IMR-90 (cell line): ENCODE data around the gene NKX6-2. TPM values are rescaled to one million over a fixed set of nuclear protein-coding genes. Genes with fewer than 3 reads are reported as not detected.

Experiments used
- ATAC-seq: fragments of 200-7000 bp; cut with Tn5 transposase; 2 replicates; pipeline ENCODE4 v1.9.1; 2020; ENCODE audit warnings: low read depth, mild to moderate bottlenecking, moderate library complexity
- BruUV-seq: library from RNA; stranded (reverse); fragments of 400-500 nt; replicated peaks from 2 replicates; lab custom pipeline; 2021; lab: Mats Ljungman, UMichigan
- CTCF ChIA-PET: fragments of 300-600 bp; formaldehyde crosslinking; extraction: SDS; loops from one replicate; lab custom pipeline; 2021; ENCODE audit warnings: antibody characterized with exemption; lab: Yijun Ruan, JAX
- POLR2A ChIA-PET: fragments of 300-600 bp; sonication (Branson Sonifier 250); formaldehyde crosslinking; loops from one replicate; lab custom pipeline; 2022; ENCODE audit warnings: antibody characterized with exemption; ENCODE audit not compliant: unreplicated experiment; lab: Charles Lee
- DNase-seq: peaks from one replicate; pipeline ENCODE4 v3.0.0; 2013
- H2AFZ ChIP-seq: replicated peaks from 2 replicates; pipeline ENCODE3; 2013; ENCODE audit warnings: low read length, mild to moderate bottlenecking; ENCODE audit not compliant: poor library complexity
- H2AK5ac ChIP-seq: 2 replicates; pipeline ENCODE4 v1.6.1; 2013; ENCODE audit warnings: low read depth, low read length, inconsistent platforms
- H2AK9ac ChIP-seq: replicated peaks from 2 replicates; pipeline ENCODE3; 2013; ENCODE audit warnings: mild to moderate bottlenecking, low read depth, low read length, moderate library complexity; ENCODE audit not compliant: poor library complexity
- H2BK120ac ChIP-seq: 2 replicates; pipeline ENCODE4 v1.6.1; 2013; ENCODE audit warnings: low read depth, low read length, inconsistent platforms
- H2BK15ac ChIP-seq: 3 replicates; pipeline ENCODE4 v1.6.1; 2013; ENCODE audit warnings: low read depth, low read length, inconsistent platforms
- H2BK20ac ChIP-seq: 2 replicates; pipeline ENCODE4 v1.6.1; 2013; ENCODE audit warnings: low read depth, mild to moderate bottlenecking, inconsistent platforms, low read length, moderate library complexity
- H2BK5ac ChIP-seq: 2 replicates; pipeline ENCODE4 v1.6.1; 2013; ENCODE audit warnings: mild to moderate bottlenecking, low read depth, low read length, inconsistent platforms; ENCODE audit not compliant: poor library complexity, severe bottlenecking
- H3K14ac ChIP-seq: replicated peaks from 2 replicates; pipeline ENCODE4 v1.6.1; 2013; ENCODE audit warnings: low read depth, low read length, inconsistent platforms
- H3K18ac ChIP-seq: 2 replicates; pipeline ENCODE4 v1.6.1; 2013; ENCODE audit warnings: low read depth, low read length, control low read depth
- H3K23ac ChIP-seq: 2 replicates; pipeline ENCODE4 v1.6.1; 2013; ENCODE audit warnings: low read depth, low read length, inconsistent platforms
- H3K27ac ChIP-seq: 2 replicates; pipeline ENCODE4 v1.5.1; 2013; ENCODE audit warnings: mild to moderate bottlenecking, control low read depth, low read length; ENCODE audit not compliant: insufficient read depth
- H3K27me3 ChIP-seq: 2 replicates; pipeline ENCODE4 v1.6.1; 2013; ENCODE audit warnings: low read length; ENCODE audit not compliant: control insufficient read depth, insufficient read depth
- H3K36me3 ChIP-seq: 2 replicates; pipeline ENCODE4 v1.6.1; 2013; ENCODE audit warnings: low read length, mixed read lengths; ENCODE audit not compliant: control insufficient read depth, insufficient read depth
- H3K4ac ChIP-seq: 2 replicates; pipeline ENCODE4 v1.6.1; 2013; ENCODE audit warnings: low read depth, low read length, inconsistent platforms
- H3K4me1 ChIP-seq: 2 replicates; pipeline ENCODE4 v1.6.1; 2013; ENCODE audit warnings: low read length, mixed read lengths; ENCODE audit not compliant: control insufficient read depth, insufficient read depth
- H3K4me2 ChIP-seq: 2 replicates; pipeline ENCODE4 v1.6.1; 2013; ENCODE audit warnings: low read depth, mild to moderate bottlenecking, control low read depth, low read length, moderate library complexity
- H3K4me3 ChIP-seq: 2 replicates; pipeline ENCODE4 v1.5.1; 2013; ENCODE audit warnings: low read depth, mild to moderate bottlenecking, control low read depth, low read length, moderate library complexity; ENCODE audit not compliant: insufficient read depth
- H3K56ac ChIP-seq: 2 replicates; pipeline ENCODE4 v1.6.1; 2013; ENCODE audit warnings: low read length, inconsistent platforms; ENCODE audit not compliant: insufficient read depth; ENCODE audit errors: extremely low read depth
- H3K79me1 ChIP-seq, 2 experiments: 2 replicates each; pipeline ENCODE4 v1.6.1; 2013; ENCODE audit warnings: low read length in 2 of 2, inconsistent platforms in 1 of 2, low read depth in 1 of 2
- H3K9ac ChIP-seq: 2 replicates; pipeline ENCODE4 v1.6.1; 2013; ENCODE audit warnings: low read depth, low read length, control low read depth
- H3K9me1 ChIP-seq: 2 replicates; pipeline ENCODE4 v1.6.1; 2013; ENCODE audit warnings: low read length, inconsistent platforms; ENCODE audit not compliant: insufficient read depth
- H3K9me3 ChIP-seq: 2 replicates; pipeline ENCODE4 v1.6.1; 2013; ENCODE audit warnings: low read length; ENCODE audit not compliant: control insufficient read depth, insufficient read depth
- H4K20me1 ChIP-seq: 2 replicates; pipeline ENCODE4 v1.6.1; 2013; ENCODE audit warnings: low read length, inconsistent platforms; ENCODE audit not compliant: insufficient read depth
- H4K5ac ChIP-seq: 2 replicates; pipeline ENCODE4 v1.6.1; 2013; ENCODE audit warnings: mild to moderate bottlenecking, low read depth, low read length, control low read depth
- H4K8ac ChIP-seq, 2 experiments: 2 replicates each; pipeline ENCODE4 v1.6.1; 2013; ENCODE audit warnings: low read depth in 2 of 2, low read length in 2 of 2, control low read depth in 1 of 2, inconsistent platforms in 1 of 2
- H4K91ac ChIP-seq: 2 replicates; pipeline ENCODE4 v1.6.1; 2013; ENCODE audit warnings: low read depth, low read length, inconsistent platforms; ENCODE audit not compliant: insufficient read depth
- CEBPB ChIP-seq: IDR thresholded peaks from 2 replicates; pipeline ENCODE4 v1.6.1; 2012; ENCODE audit warnings: low read depth, low read length, improper control_type of control experiment
- FOS ChIP-seq: fragments of 150-350 bp; IDR thresholded peaks from 2 replicates; pipeline ENCODE4 v1.6.1; 2016; ENCODE audit warnings: low read depth, low read length
- MAFK ChIP-seq: IDR thresholded peaks from 2 replicates; pipeline ENCODE4 v1.6.1; 2012; ENCODE audit warnings: low read depth, low read length, improper control_type of control experiment
- MXI1 ChIP-seq: IDR thresholded peaks from 2 replicates; pipeline ENCODE4 v1.6.1; 2012; ENCODE audit warnings: low read depth, mild to moderate bottlenecking, low read length, moderate library complexity, borderline replicate concordance
- RCOR1 ChIP-seq: IDR thresholded peaks from 2 replicates; pipeline ENCODE4 v1.6.1; 2012; ENCODE audit warnings: mild to moderate bottlenecking, low read length, improper control_type of control experiment; ENCODE audit not compliant: insufficient replicate concordance
- RFX5 ChIP-seq: IDR thresholded peaks from 2 replicates; pipeline ENCODE4 v1.8.0; 2012; ENCODE audit warnings: low read depth, mild to moderate bottlenecking, low read length, moderate library complexity
- SMC3 ChIP-seq: fragments of 150-350 bp; IDR thresholded peaks from 2 replicates; pipeline ENCODE4 v1.6.1; 2016; ENCODE audit warnings: low read depth, mild to moderate bottlenecking, antibody characterized with exemption, low read length, moderate library complexity
- USF2 ChIP-seq: fragments of 150-350 bp; IDR thresholded peaks from 2 replicates; pipeline ENCODE4 v1.6.1; 2017; ENCODE audit warnings: mild to moderate bottlenecking, antibody characterized with exemption, low read length, low read depth
- WGBS, 2 experiments: methylation state at CpG; one replicate each; pipeline versions ENCODE4 v1.1.5 to v1.1.7; 2013; ENCODE audit warnings: missing lambda C conversion rate in 2 of 2; ENCODE audit not compliant: insufficient read length in 1 of 2; ENCODE audit errors: extremely low coverage in 2 of 2; 5-methylcytosine and 5-hydroxymethylcytosine counted together
- dilution Hi-C: fragments of 300-500 bp; cut with HindIII; formaldehyde crosslinking; loops from one replicate; pipeline ENCODE4 v1.14.3; 2018; ENCODE audit warnings: low sequenced_read_pairs; ENCODE audit not compliant: unreplicated experiment
- in situ Hi-C: fragments of 300-500 bp; cut with MboI; formaldehyde crosslinking; loops from 3 replicates; pipeline ENCODE4 v1.14.3; 2019; ENCODE audit warnings: low sequenced_read_pairs, inconsistent platforms, mixed read lengths
- intact Hi-C: fragments of 100-400 bp; cut with micrococcal nuclease; formaldehyde crosslinking; loops from 2 replicates; pipeline ENCODE4 v1.10.0; 2022
- polyA plus RNA-seq, 3 experiments: library from polyadenylated mRNA; depleted of rRNA; stranded (reverse); fragments of >200 nt; gene quantifications; 2 replicates each; pipeline ENCODE4 v1.2.3, GENCODE V29; 2012; ENCODE audit warnings: low replicate concordance in 1 of 3
- total RNA-seq: library from RNA; depleted of rRNA; stranded (reverse); fragments of >200 nt; gene quantifications from 2 replicates; pipeline ENCODE4 v1.2.3, GENCODE V29; 2012

NKX6-2 gene
- total and polyA plus RNA-seq, 2 of the 4 experiments (the other 2 are of a cell fraction), result not detected

- H4K5ac ChIP-seq, result no peak overlapping the region
- H2BK5ac ChIP-seq, result no peak overlapping the region
These were observed 24.4 kb downstream of the NKX6-2 start for GRCh38 chr10:132761395-132762060.

More at GRCh38 chr10:132761395-132762060, 24.4 kb downstream of the NKX6-2 start:
- Histone ChIP-seq H3K56ac (no peak overlapping the region), H2BK15ac (no peak overlapping the region), H3K14ac (no peak overlapping the region), H2BK20ac (no peak overlapping the region), H4K20me1 (no peaks in the 10 kb centered on the region), H3K4me1 (no peaks in the 10 kb centered on the region), H3K18ac (no peak overlapping the region), H3K4me3 (no peak overlapping the region), H4K8ac (no peak overlapping the region), H3K9ac (no peak overlapping the region), H2BK120ac (no peak overlapping the region), H3K4me2 (no peak overlapping the region), H3K4ac (no peak overlapping the region), H2AK5ac (no peak overlapping the region), H3K79me1 (no peaks in the 10 kb centered on the region), H2AK9ac (no peak overlapping the region), H3K27ac (no peak overlapping the region), H3K27me3 (no peaks in the 10 kb centered on the region), H3K9me3 (no peaks in the 10 kb centered on the region), H3K23ac (no peak overlapping the region), H3K9me1 (peaks cover 6% of the 10 kb centered on the region), H4K91ac (no peak overlapping the region), H3K36me3 (peaks cover 1% of the 10 kb centered on the region), H2AFZ (no peak overlapping the region)
- in situ Hi-C loops, result no loop called here
- ChIA-PET CTCF (no interaction called here), POLR2A (no interaction called here)
- BruUV-seq, result no TSS peak
- dilution Hi-C loops, result no loop called here
- WGBS, 2 experiments, result 100% methylated on average over 3 of the region's 11 CpGs; no CpG with 5 or more reads in 1 of the 2 experiments
- no peak for ATAC-seq
- DNase-seq, result no peak
- intact Hi-C loops, result no loop called here
- TF ChIP-seq SMC3, result no peak
- no peak for TF ChIP-seq CEBPB
- no peak for TF ChIP-seq MAFK
- TF ChIP-seq USF2, result no peak
- no peak for TF ChIP-seq FOS
- TF ChIP-seq MXI1, result no peak
- no peak for TF ChIP-seq RCOR1
- no peak for TF ChIP-seq RFX5
